ENCODE results near the gene RALGPS1.

DNA sequence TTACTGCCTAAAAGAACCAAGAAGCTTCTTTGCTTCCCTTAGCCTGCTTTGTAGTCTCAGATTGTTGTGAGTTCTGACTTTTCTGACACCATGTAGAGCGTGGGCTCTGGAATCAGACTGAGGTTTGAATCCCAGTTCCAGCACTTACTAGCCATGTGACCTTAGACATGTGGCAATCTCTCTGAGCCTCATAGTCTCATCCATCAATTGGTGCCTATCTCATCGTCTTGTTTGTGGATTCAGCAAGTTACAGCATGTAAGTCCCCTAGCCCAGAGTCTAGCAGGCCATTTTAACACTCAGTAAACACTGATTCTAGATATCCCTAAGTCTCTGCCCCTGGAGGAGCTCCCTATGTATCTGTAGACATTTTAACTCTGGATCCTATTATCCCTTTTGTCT is 113.1 kb downstream of the RALGPS1 start:
- TF ChIP-seq POLR2AphosphoS5 (IDR thresholded peaks at IDR 0.05; ENCODE audit: insufficient read depth in 1 of 2, low read depth in 1 of 2) (peak in 1 of 2 donors; percentile 14), POLR2A (IDR thresholded peaks at IDR 0.05) (no peak)

Measured in vagina (tissue), 2 donors.